ENCODE measurements around the gene CCSER1.
"Not testable (repeated sequence)": the region's sequence is repeated elsewhere in the genome, so short reads cannot be mapped to it uniquely, and the experiment has no call there.

The CCSER1 gene

DNA sequence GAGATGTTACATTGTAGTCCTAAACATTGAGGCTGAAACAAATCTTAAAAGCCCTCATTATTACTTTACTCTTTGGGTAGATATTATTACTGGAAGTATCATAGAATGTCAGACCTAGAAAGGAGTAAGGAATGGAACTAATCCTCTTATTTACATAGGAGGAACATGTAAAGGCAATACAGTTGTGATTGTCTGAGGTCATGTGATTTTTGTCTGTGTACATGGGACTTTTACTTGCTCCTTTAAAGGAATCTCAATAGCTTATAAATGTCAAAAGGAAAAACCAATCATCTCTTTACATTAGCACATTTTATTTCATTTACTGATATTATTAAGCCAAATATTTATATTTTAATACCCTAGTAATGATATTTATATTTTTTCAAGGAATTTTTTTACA lies 568.2 kb downstream of the CCSER1 start:
- Histone ChIP-seq H3K36me3 (replicated peaks) (no peaks in the 10 kb centered on the region), H3K27ac (no peak overlapping the region), H3K27me3 (replicated peaks) (no peaks in the 10 kb centered on the region), H3K4me3 (ENCODE audit: low read depth, low read length) (no peak overlapping the region)
- TF ChIP-seq, protein P1, sequence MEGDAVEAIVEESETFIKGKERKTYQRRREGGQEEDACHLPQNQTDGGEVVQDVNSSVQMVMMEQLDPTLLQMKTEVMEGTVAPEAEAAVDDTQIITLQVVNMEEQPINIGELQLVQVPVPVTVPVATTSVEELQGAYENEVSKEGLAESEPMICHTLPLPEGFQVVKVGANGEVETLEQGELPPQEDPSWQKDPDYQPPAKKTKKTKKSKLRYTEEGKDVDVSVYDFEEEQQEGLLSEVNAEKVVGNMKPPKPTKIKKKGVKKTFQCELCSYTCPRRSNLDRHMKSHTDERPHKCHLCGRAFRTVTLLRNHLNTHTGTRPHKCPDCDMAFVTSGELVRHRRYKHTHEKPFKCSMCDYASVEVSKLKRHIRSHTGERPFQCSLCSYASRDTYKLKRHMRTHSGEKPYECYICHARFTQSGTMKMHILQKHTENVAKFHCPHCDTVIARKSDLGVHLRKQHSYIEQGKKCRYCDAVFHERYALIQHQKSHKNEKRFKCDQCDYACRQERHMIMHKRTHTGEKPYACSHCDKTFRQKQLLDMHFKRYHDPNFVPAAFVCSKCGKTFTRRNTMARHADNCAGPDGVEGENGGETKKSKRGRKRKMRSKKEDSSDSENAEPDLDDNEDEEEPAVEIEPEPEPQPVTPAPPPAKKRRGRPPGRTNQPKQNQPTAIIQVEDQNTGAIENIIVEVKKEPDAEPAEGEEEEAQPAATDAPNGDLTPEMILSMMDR (IDR thresholded peaks at IDR 0.05; ENCODE audit: low read depth, low read length, missing control alignments) = no peak
- no peak for DNase-seq
- in situ Hi-C loops (cut with HindIII; ENCODE audit: low pct_ligation_motif_present, low sequenced_read_pairs) = no loop called here

DNA sequence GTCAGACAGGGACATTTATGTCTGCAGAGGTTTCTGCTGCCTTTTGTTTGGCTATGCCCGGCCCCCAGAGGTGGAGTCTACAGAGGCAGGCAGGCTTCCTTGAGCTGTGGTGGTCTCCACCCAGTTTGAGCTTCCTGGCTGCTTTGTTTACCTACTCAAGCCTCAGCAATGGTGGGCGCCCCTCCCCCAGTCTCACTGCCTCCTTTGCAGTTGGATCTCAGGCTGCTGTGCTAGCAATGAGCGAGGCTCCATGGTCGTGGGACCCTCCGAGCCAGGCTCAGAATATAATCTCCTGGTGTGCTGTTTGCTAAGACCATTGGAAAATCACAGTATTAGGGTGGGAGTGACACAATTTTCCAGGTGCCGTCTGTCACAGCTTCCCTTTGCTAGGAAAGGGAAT lies 578.3 kb downstream of the CCSER1 start:
- H3K36me3 ChIP-seq (replicated peaks); H3K4me3 ChIP-seq (ENCODE audit: low read depth, low read length); H3K27ac ChIP-seq; in situ Hi-C loops (cut with HindIII; ENCODE audit: low pct_ligation_motif_present, low sequenced_read_pairs); DNase-seq; H3K27me3 ChIP-seq (replicated peaks): not testable (repeated sequence)

GRCh38 chr4:90715242-90715641 lies 588.0 kb downstream of the CCSER1 start:
- DNase-seq = no peak
- Histone ChIP-seq H3K36me3 (replicated peaks) (no peaks in the 10 kb centered on the region), H3K27me3 (replicated peaks) (no peaks in the 10 kb centered on the region), H3K27ac (no peak overlapping the region), H3K4me3 (ENCODE audit: low read depth, low read length) (no peak overlapping the region)
- in situ Hi-C loops (cut with HindIII; ENCODE audit: low pct_ligation_motif_present, low sequenced_read_pairs) = no loop called here
- TF ChIP-seq, protein P1 (IDR thresholded peaks at IDR 0.05; ENCODE audit: low read depth, low read length, missing control alignments) = no peak

GRCh38 chr4:90718931-90719330 lies 591.7 kb downstream of the CCSER1 start:
- no peak overlapping the region for H3K4me3 ChIP-seq (ENCODE audit: low read depth, low read length)
- TF ChIP-seq, protein P1 (IDR thresholded peaks at IDR 0.05; ENCODE audit: low read depth, low read length, missing control alignments) = no peak
- H3K27ac ChIP-seq = no peak overlapping the region
- in situ Hi-C loops (cut with HindIII; ENCODE audit: low pct_ligation_motif_present, low sequenced_read_pairs) = no loop called here
- no peaks in the 10 kb centered on the region for H3K36me3 ChIP-seq (replicated peaks)
- H3K27me3 ChIP-seq (replicated peaks) = no peaks in the 10 kb centered on the region
- DNase-seq = no peak

DNA sequence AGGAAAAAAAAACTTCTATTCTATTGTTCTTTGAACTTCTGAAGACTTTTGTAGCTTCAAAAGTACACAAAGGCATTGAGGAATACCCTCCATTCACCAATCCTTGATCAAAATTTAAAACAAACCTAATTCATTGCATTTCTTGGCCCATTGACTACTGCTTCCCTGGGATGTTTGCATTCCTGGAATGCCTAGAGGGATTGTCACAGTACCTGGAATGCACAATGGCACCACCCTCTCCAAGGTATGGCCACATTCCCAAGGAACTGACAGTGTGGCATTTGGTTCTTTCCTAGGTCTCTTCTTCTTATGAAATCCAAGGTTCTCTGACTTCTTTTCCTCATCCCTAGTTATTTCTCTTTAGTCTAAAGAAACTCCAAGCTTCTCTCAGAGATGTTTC lies 600.7 kb downstream of the CCSER1 start:
- in situ Hi-C loops (cut with HindIII; ENCODE audit: low pct_ligation_motif_present, low sequenced_read_pairs) = no loop called here
- DNase-seq = no peak
- H3K27ac ChIP-seq = no peak overlapping the region
- no peaks in the 10 kb centered on the region for H3K27me3 ChIP-seq (replicated peaks)
- no peaks in the 10 kb centered on the region for H3K36me3 ChIP-seq (replicated peaks)
- TF ChIP-seq, protein P1 (IDR thresholded peaks at IDR 0.05; ENCODE audit: low read depth, low read length, missing control alignments) = no peak
- no peak overlapping the region for H3K4me3 ChIP-seq (ENCODE audit: low read depth, low read length)

- no peak for DNase-seq
- Histone ChIP-seq H3K27ac (no peak overlapping the region), H3K4me3 (ENCODE audit: low read depth, low read length) (no peak overlapping the region), H3K27me3 (replicated peaks) (no peaks in the 10 kb centered on the region), H3K36me3 (replicated peaks) (no peaks in the 10 kb centered on the region)
- in situ Hi-C loops (cut with HindIII; ENCODE audit: low pct_ligation_motif_present, low sequenced_read_pairs) = no loop called here
- TF ChIP-seq, protein P1 (IDR thresholded peaks at IDR 0.05; ENCODE audit: low read depth, low read length, missing control alignments) = no peak
Observed at GRCh38 chr4:90730752-90731151, 603.6 kb downstream of the CCSER1 start.

Data from brain microvascular endothelial cell (primary cell).